Right ventricle myocardium superior (tissue), 1 donor: ENCODE measurements around the gene TRMT44. TPM values are rescaled to one million over a fixed set of nuclear protein-coding genes. Genes with fewer than 3 reads are reported as not detected.
"Not testable (repeated sequence)": the region's sequence is repeated elsewhere in the genome, so short reads cannot be mapped to it uniquely, and the experiment has no call there.

ENCODE experiments used
- ATAC-seq: fragments of 200-7000 bp; cut with Tn5 transposase; one replicate; pipeline ENCODE4 v1.9.1; 2020; ENCODE audit warnings: mild to moderate bottlenecking; ENCODE audit not compliant: poor library complexity
- DNase-seq: peaks from one replicate; pipeline ENCODE4 v3.0.0-alpha.2; 2020
- intact Hi-C: fragments of 100-400 bp; cut with DNase I; formaldehyde crosslinking; loops from one replicate; pipeline ENCODE4 v1.11.2; 2022
- total RNA-seq: library from RNA; stranded (reverse); fragmentation: NEBNext Ultra II Directional; extraction: Animal tissue kit (Norgen Biotek cat#: 25700); gene quantifications from one replicate; pipeline ENCODE4 v1.2.1, GENCODE V29; 2021
- donor health status: DM: no; HTN: yes; CAD: no; lungs with severe emphysema.

Gene TRMT44
- total RNA-seq, 1 donor from 2014 or later, result 8.4 TPM

- intact Hi-C loops, result no loop called here
- DNase-seq (no peak), ATAC-seq (no peak)
Observed at GRCh38 chr4:8474856-8475255, 34.3 kb downstream of the TRMT44 start.

DNA sequence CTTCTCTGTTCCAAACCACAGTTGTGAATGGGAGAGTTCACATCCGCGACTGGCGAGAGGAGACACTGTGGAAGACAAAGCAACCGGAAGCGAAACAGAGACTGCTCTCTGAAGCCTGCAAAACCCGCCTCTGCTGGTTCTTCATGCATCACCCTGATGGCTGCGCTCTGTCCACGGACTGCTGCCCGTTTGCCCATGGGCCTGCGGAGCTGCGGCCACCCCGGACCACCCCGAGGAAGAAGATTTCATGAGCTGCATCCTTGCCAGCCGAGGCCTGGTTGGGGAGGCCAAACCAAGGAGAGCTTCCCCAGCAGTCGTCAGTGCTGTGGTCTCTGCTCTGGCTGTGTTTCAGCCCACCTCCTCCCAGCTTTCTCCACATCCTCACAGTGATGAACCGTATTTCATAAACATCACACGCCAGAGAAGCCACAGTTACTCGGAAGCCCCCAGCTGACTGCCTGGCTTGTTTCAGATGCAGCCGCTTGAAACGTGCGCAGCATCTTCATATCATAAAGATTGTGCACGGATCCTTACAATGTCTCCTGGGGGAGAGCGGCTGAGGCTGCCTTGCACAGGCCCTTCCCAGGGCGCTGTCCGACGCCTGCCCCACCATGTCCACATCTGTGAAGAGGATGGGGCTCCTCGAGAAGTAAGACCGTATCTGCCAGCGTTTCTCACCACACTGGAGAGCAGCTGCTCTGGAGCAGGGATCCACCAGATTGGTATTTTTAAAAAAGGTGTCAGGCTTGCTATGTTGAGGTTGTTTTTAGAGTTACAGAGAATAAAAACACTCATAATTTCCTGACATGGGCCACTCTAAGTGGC is 35.4 kb downstream of the TRMT44 start:
- ATAC-seq (no peak), DNase-seq (no peak)
- intact Hi-C loops, result no loop called here

DNA sequence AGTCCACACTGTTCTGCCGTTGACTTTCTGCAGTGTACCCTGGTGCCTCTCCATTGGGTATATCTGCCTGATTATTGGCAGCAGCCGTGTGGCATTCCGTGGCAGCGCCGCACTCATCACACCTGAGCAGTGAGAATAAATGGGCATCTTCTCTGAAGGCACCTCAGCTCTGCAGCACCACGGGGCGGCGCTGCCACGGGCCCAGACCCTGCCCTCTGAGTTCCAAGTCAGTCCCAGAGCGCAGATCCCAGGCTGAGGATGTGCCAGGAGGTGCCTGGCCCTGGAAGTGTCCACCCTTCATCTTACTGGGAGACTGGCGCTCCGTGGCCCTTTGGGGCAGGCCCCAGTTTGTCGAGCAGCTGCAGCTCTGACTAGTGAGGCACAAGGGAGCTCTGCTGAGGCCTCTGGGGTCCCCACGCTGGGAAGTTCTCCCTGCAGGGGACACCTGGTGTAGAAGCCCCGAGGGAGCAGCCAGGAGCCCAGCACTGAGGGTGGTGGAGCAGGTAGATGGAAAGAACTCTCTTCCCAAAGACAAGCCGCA is 36.6 kb downstream of the TRMT44 start:
- no peak for DNase-seq
- intact Hi-C loops, result no loop called here
- no peak for ATAC-seq

- ATAC-seq (no peak), DNase-seq (no peak)
- intact Hi-C loops, result no loop called here
Observed at GRCh38 chr4:8477676-8478075, 37.1 kb downstream of the TRMT44 start.

DNA sequence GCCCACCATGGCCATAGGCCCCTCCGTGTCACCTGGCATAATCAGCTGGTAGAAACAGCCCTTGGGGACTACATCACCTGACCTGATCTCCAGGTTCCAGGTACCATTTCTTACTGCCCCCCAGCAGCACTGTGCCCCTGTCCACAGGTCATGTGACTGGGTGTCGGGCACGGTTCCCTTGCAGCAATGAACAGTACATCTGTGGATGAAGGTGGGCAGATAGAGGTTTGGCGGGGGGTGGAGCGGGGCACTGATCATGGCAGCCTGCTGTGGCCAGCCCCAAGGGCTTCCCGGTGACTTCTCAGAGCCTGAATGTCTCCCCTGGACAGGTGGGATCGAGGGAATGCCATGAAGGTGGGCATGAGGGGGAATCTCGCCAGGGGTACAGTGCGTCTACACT is 37.8 kb downstream of the TRMT44 start:
- no peak for ATAC-seq
- intact Hi-C loops, result no loop called here
- DNase-seq, result no peak

- ATAC-seq, result no peak
- intact Hi-C loops, result no loop called here
Observed at GRCh38 chr4:8478801-8479744, 38.5 kb downstream of the TRMT44 start.

GRCh38 chr4:8480221-8480620 is 39.6 kb downstream of the TRMT44 start:
- intact Hi-C loops, result no loop called here
- DNase-seq (no peak), ATAC-seq (no peak)

More at GRCh38 chr4:8478801-8479744, 38.5 kb downstream of the TRMT44 start:
- no peak for DNase-seq

- ATAC-seq, DNase-seq, intact Hi-C loops: not testable (repeated sequence)
Observed at GRCh38 chr4:8486643-8487042, 46.1 kb downstream of the TRMT44 start.

- intact Hi-C loops, result no loop called here
- ATAC-seq (no peak), DNase-seq (no peak)
Observed at GRCh38 chr4:8488791-8489369, 48.3 kb downstream of the TRMT44 start.

- ATAC-seq, intact Hi-C loops, DNase-seq: not testable (repeated sequence)
Observed at GRCh38 chr4:8491478-8491877, 50.9 kb downstream of the TRMT44 start.

DNA sequence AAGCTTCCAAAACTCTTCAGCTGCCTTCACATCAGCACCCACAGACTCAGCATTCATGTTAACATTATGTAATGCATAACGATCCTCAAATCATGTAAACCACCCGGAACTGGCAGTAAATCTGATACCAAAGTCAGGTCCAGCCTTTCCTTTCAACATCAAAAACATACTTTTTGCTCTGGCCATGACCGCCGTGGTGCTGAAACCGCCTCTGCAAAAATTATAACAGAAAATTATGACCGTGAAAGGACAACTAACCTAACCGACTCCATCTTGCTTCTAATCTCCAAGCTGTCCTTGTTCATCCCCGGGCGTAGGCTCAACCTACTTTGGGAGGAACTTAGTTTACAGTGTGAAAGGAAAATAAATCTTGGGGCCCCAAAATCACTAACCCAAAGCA is 51.6 kb downstream of the TRMT44 start:
- ATAC-seq (no peak), DNase-seq (no peak)
- intact Hi-C loops, result no loop called here

DNA sequence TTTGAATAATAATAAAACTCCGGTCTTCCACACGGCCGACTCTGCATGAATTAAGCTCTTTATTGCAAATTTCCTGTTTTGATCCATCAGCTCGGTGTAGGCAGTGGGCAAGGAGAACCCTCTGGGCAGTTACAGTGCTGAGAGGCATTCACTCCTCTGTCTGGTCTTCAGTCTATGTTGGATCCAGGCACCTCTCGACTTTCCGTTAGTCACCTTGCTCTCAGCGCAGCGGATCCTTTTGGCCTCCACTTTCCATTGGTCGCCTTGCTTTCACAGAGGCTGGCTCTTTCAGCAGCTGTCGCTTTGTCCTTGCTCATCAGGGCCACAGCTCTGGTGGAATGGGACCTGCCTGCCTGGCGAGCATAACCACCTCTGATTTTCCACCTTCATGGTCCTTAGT is 52.9 kb downstream of the TRMT44 start:
- ATAC-seq, result no peak
- no peak for DNase-seq
- intact Hi-C loops, result no loop called here

DNA sequence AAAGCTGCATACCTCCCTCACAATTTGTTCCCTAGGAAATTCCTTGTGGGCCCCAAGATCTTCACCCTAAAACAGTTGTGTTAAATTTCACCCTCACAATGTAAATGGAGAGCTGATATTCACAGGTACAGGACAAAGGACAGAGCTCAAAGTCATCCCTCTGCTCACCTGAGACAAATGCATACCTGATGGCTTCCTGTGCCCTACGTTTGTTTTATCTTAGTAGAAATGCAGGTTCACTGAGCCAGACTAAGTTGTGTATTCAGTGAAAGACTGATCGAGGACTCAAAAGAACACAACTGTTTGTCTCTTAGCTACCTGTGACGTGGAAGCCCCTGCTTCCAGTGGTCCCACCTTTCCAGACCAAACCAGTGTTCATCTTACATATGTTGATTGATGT is 53.6 kb downstream of the TRMT44 start:
- intact Hi-C loops, result no loop called here
- ATAC-seq (no peak), DNase-seq (no peak)

- no peak for ATAC-seq
- no peak for DNase-seq
- intact Hi-C loops, result no loop called here
Observed at GRCh38 chr4:8494983-8495548, 54.5 kb downstream of the TRMT44 start.

DNA sequence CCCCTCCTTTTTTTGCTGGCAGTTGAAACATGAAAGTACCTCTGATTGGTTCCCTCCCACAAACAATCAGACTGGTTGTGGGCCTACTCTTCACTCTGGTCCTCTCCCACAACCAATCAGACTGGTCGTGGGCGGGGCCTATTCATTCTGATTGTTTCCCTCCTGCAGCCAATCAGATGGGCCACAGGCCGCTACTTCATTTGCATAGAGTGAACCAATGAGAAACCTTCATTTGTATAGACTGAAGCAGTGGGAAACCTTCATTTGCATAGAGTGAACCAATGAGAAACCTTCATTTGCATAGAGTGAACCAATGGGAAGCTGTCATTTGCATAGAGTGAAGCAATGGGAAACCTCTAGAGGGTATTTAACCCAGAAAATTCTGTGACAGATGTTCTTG is 55.2 kb downstream of the TRMT44 start:
- DNase-seq (no peak), ATAC-seq (no peak)
- intact Hi-C loops, result no loop called here

- intact Hi-C loops, result no loop called here
- DNase-seq, result no peak
- ATAC-seq, result no peak
Observed at GRCh38 chr4:8497762-8498161, 57.2 kb downstream of the TRMT44 start.

DNA sequence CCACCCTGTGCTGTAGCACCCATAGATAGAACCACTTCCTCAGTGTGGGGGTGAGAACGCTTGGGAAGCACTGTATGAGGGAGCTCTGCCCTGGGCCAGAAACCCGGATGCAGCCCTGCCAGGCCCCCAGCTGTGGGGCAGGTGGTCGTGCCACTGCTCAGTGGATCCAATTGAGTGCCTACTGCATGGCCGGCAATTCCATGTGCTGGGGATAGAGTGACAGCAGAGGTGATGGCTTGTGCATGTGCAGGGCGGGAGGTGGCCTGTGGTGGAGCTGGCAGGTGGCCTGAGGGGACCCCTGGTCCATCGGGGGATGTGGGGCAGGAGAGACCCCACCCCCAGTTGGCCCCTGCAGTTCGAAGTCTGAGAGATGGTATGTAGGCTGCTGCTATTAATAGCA is 60.4 kb downstream of the TRMT44 start:
- no peak for ATAC-seq
- DNase-seq, result no peak
- intact Hi-C loops, result no loop called here

- ATAC-seq (no peak), DNase-seq (no peak)
- intact Hi-C loops, result no loop called here
Observed at GRCh38 chr4:8501781-8502180, 61.2 kb downstream of the TRMT44 start.

- no peak for ATAC-seq
- DNase-seq, result no peak
- intact Hi-C loops, result no loop called here
Observed at GRCh38 chr4:8502371-8502770, 61.8 kb downstream of the TRMT44 start.
